GM18511 (cell line): ENCODE results near the gene SELENOW.
"Not testable (repeated sequence)": the region's sequence is repeated elsewhere in the genome, so short reads cannot be mapped to it uniquely, and the experiment has no call there.

Experiments used
- ATAC-seq: cut with Tn5 transposase; IDR thresholded peaks from one replicate; pipeline ENCODE4 v1.9.1; 2021; ENCODE audit warnings: mild to moderate bottlenecking, moderate library complexity; ENCODE audit not compliant: unreplicated experiment

The SELENOW gene

GRCh38 chr19:47778049-47778953, at the start of gene SELENOW:
TSS of gene SELENOW (plus strand) at chr19:47778703. CDS start at chr19:47778786, 83 bp downstream.
- peak; percentile 87 for ATAC-seq

GRCh38 chr19:47729468-47729798, 49.1 kb upstream of the SELENOW start:
- no peak for ATAC-seq

GRCh38 chr19:47729799-47730520, 48.5 kb upstream of the SELENOW start:
- no peak for ATAC-seq

- no peak for ATAC-seq
Measured at GRCh38 chr19:47730521-47730889, 48.0 kb upstream of the SELENOW start.

GRCh38 chr19:47730910-47731309, 47.6 kb upstream of the SELENOW start:
- no peak for ATAC-seq

GRCh38 chr19:47735131-47735530, 43.4 kb upstream of the SELENOW start:
- no peak for ATAC-seq

- no peak for ATAC-seq
Measured at GRCh38 chr19:47740866-47741519, 37.5 kb upstream of the SELENOW start.

GRCh38 chr19:47741544-47742140, 36.9 kb upstream of the SELENOW start:
- ATAC-seq = no peak

- ATAC-seq = no peak
Measured at GRCh38 chr19:47742634-47743033, 35.9 kb upstream of the SELENOW start.

GRCh38 chr19:47745010-47745901, 33.2 kb upstream of the SELENOW start, which contains the start of gene NOP53:
TSS of gene NOP53 (plus strand) at chr19:47745546. CDS start at chr19:47745560, 14 bp downstream.
- peak; percentile 79 for ATAC-seq

- ATAC-seq = not testable (repeated sequence)
Measured at GRCh38 chr19:47746129-47746528, 32.4 kb upstream of the SELENOW start.

GRCh38 chr19:47749326-47749725, 29.2 kb upstream of the SELENOW start:
- ATAC-seq = no peak

- no peak for ATAC-seq
Measured at GRCh38 chr19:47750752-47751151, 27.8 kb upstream of the SELENOW start.

GRCh38 chr19:47752440-47753211, 25.9 kb upstream of the SELENOW start:
- no peak for ATAC-seq

- no peak for ATAC-seq
Measured at GRCh38 chr19:47754206-47755064, 24.1 kb upstream of the SELENOW start.

GRCh38 chr19:47755065-47755761, 23.3 kb upstream of the SELENOW start:
- no peak for ATAC-seq

- ATAC-seq = no peak
Measured at GRCh38 chr19:47755762-47756626, 22.5 kb upstream of the SELENOW start.
